IPS DF 4.7 (cell line): Measurements from ENCODE around the gene SH3RF3.

ENCODE experiments used
- DNase-seq: peaks from one replicate; pipeline ENCODE4 v3.0.0-alpha.2; 2013; ENCODE audit warnings: low spot score; ENCODE audit errors: extremely low read depth

Gene SH3RF3

GRCh38 chr2:109387221-109387735 lies 258.3 kb downstream of the SH3RF3 start:
- no peak for DNase-seq

DNA sequence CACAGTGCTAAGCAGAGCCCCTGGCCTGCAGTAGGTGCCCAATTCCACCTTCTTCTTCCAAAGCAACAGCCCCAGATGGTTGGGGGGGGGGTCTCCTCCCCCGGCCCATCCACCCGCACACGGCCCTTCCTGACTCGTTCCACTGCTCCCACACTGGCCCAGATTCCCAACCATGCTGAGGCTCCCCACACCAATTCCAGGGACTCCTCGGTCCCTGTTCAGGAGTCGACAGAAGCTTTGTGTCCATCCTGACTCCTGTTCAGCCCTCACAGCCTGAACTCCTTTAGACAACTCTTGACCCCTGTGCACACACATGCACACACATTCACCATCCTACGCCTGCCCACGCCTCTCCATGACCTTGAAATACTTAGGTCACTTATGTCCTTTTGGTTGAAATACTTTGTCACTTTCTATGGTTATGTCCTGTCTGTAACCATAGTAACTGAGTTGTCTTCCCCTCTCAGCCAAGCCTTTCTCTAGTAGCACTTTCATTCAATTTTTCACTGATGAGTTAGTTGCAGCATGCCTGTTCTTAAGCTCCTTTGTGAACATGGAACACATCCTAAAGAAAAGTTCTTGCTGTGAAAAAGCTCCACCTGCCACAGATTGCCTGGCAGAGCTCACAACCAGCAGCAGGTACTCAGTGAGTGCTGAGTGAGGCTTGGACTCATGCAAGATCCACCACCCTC lies 258.9 kb downstream of the SH3RF3 start:
- no peak for DNase-seq

GRCh38 chr2:109391243-109391642 lies 262.2 kb downstream of the SH3RF3 start:
- no peak for DNase-seq

DNA sequence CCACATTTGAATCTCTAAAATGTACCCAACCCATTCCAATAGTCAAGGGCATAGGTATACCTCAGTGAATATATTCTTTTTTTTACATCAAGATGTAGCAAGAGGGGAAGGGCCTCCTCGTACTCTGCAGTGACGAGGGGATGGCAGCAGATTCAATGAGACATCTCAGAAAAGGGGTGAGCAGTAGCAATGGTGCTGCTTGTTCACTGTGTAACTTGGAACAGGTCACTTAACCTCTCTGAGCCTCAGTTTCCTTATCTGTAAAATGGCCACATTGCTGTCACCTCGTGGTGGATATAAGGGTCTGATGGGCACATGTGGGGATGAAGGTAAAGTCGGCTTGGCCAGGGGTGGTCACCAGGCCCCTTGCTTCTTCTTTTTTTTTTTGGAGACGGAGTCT lies 263.1 kb downstream of the SH3RF3 start:
- no peak for DNase-seq

- no peak for DNase-seq
Observed at GRCh38 chr2:109392816-109393661, 264.0 kb downstream of the SH3RF3 start.

DNA sequence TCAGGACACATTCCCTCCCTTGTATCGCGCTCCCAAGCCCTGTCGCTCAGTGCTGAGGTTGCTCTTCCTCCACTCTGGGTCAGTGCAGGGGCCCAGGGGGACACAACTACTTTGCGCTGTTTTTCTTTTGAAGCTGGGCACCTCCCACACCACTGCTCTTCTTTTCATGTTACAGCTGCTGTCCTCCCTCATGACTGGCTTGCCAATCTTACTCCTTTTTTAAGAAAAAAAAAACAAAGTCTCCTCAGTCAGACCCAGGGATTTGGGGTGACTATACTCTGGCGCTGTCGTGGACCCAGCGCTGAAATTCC lies 264.6 kb downstream of the SH3RF3 start:
- DNase-seq = no peak

DNA sequence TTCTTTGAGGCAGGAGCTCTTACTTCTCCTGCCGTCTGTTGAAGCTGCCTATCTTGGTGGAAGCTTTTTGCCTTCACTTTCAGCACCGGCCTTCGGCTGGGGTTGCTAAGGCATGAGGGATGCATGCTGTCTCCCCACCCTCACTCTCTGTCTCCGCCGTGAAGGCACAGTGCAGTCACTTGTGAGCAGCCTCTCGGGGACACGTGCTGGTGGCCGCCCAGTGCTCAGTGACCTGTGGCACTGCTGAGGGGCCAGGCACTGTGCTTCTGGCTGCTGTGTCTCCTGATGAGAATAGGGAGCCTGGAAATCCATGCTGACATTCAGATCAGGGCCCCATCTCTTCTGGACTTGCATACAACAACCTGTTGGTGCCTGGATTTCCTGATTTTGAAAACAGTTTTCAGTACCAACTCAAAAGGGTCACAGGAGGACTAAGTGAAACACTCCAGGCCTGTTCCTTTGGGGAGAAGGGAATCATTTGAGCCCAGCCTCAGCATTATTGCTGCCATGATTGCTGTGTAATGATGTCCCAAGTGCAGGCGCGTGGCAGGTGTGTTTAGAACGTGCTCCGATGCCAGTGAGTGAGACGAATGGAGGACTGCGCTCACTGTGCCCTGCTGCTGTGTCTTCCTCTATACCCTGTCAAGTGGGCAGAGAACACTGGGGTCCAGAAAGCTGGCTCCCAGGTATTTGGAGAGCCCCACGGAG lies 266.6 kb downstream of the SH3RF3 start:
- no peak for DNase-seq

- no peak for DNase-seq
Observed at GRCh38 chr2:109396202-109397180, 267.5 kb downstream of the SH3RF3 start.

DNA sequence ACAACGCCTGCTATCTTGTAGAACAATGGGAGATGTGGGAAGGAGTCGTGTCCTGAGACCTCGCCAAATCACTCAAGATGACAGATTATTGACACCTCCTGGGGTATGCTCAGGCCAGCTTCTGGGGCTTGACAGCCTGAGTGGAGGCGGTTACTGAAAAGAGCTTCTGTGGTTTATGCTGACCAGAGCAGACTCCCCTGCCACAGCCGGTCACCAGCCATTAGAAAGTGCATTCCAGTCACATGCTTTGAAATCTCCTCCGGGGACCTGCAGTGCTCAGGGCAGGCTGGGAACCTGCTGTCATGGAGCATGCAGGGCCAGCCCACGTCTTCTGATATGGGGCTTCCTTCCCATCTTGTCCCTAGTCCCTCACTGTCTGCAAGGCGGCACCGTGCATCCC lies 268.9 kb downstream of the SH3RF3 start:
- no peak for DNase-seq

GRCh38 chr2:109398366-109399015 lies 269.5 kb downstream of the SH3RF3 start:
- DNase-seq = no peak

GRCh38 chr2:109399066-109399465 lies 270.1 kb downstream of the SH3RF3 start:
- DNase-seq = no peak

- no peak for DNase-seq
Observed at GRCh38 chr2:109400102-109400501, 271.1 kb downstream of the SH3RF3 start.

DNA sequence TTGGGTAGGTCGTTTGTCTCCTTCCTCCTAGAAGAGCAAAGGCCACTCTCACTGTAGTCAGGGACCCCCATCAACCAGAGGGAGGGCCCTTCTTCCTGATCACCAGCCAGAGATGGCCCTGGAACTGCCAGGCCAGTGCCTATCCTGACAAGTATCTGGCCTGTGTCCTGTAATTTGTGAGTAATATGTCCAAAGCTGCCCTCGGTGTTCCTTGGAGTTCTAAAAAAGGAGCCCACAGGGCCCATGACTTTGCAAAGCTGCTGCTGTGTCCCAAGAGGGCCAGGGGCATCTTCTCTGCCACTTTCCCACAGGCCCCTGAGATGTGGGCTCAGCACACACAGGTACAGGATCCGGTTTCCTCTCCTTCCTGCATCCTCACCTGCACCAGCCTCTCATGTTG lies 272.4 kb downstream of the SH3RF3 start:
- DNase-seq = no peak

DNA sequence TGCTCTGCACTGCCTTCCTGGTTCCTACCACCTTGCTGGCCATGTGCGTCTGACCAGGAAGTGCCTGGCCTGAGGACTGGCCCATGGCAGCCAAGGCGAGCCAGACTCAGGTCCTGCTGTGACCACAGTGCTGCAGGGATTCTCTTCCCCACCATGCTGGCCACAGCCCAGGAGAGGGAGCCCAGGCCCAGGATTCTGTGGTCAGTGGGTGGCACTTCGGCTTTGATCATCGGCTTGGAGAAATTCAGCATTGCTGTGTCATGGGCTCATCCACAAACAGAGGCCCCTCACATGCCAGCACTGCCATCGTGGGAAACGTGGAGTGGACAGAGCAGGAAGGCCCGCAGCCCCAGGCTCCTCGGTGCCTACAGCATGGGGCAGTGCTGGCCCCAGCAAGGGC lies 273.2 kb downstream of the SH3RF3 start:
- no peak for DNase-seq

GRCh38 chr2:109402980-109403840 lies 274.2 kb downstream of the SH3RF3 start:
- no peak for DNase-seq

DNA sequence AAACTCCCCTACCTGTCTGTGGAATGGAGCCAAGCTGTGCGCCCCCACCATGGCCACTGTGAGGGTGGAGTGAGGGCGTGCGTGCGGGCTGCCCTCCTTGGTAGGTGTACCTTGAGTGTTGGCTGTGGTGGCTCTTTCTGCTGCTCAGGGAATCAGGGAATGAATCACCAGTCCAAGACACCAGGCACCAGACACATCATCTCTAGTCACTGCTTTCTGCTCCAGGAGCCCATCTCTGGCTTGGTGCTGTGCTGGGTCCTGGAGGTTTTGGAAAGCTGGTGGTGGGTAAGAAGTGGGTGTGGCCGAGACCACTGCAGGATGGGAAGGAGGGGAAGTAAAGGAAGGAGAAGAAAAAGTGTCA lies 274.8 kb downstream of the SH3RF3 start:
- no peak for DNase-seq

DNA sequence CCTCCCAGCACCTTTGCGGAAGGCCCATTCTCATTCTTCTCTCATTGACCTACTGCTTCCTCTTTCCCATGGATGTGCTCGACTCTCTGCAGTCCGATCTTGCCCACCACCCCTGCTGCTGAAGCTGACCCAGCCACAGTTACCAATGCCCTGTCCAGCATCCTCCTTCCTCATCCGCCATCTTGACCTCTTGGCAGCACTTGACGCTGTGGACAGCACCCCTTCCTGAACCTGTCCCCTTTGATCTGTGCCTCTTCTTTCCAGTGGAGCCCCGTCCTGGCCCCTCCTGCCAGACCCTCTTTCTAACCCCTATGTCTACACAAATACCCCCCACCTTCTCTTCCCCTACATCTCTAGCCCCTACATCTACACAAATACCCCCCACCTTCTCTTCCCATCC lies 275.7 kb downstream of the SH3RF3 start:
- DNase-seq = no peak

DNA sequence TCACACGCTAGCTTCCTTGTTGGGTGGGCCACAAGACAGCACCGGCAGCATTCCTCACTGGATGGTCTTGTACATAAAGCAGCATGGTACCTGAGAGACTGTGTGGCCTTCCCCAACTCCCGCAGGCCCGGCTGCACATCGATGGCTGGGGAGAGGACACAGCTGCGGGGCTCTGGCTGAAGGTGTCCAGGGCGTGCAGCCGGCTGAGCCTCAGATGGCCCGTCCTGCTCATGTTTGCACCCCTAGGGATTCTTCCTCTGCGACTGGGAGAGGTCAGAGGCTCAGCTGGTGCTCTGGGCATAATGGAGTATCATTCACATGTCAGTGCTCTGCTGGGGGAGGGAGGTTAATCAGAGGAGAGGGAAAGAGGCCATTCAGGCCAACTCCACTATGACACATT lies 276.9 kb downstream of the SH3RF3 start:
- no peak for DNase-seq

DNA sequence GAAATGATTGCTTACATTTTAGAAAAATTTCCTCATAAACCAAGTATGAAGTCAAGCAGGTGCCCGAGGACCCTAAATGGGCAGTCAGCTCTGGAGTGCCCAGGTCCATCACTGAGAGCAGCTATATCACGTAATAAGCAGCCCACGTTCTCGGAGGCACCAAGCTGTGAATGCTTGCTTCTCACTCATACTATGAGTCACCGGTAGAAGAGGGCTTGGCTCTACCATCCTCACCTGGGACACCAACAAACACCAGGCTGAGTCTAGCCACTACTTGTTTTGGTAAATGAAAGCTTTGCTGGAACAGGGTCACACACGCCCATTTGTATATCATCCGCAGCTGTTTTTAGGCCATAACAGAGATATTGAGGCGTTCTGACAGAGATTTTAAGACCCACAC lies 277.3 kb downstream of the SH3RF3 start:
- DNase-seq = no peak
